ENCODE results near the gene SIL1.

The SIL1 gene

GRCh38 chr5:138914338-138914737, 283.8 kb downstream of the SIL1 start:
- no peak for DNase-seq (ENCODE audit: low read depth)

- no peak for DNase-seq (ENCODE audit: low read depth)
Observed at GRCh38 chr5:138913773-138914172, 284.4 kb downstream of the SIL1 start.

- no peak for DNase-seq (ENCODE audit: low read depth)
Observed at GRCh38 chr5:138912093-138912492, 286.1 kb downstream of the SIL1 start.

GRCh38 chr5:138911441-138911840, 286.7 kb downstream of the SIL1 start:
- DNase-seq (ENCODE audit: low read depth), result no peak

GRCh38 chr5:138910546-138911185, 287.5 kb downstream of the SIL1 start:
- peak; percentile 61 for DNase-seq (ENCODE audit: low read depth)

GRCh38 chr5:138909734-138910133, 288.4 kb downstream of the SIL1 start:
- no peak for DNase-seq (ENCODE audit: low read depth)

- DNase-seq (ENCODE audit: low read depth), result peak; percentile 85
Observed at GRCh38 chr5:138905541-138905940, 292.6 kb downstream of the SIL1 start.

- peak; percentile 89 for DNase-seq (ENCODE audit: low read depth)
Observed at GRCh38 chr5:138903130-138903775, 294.9 kb downstream of the SIL1 start.

- DNase-seq (ENCODE audit: low read depth), result no peak
Observed at GRCh38 chr5:138901716-138902115, 296.5 kb downstream of the SIL1 start.

- peak; percentile 88 for DNase-seq (ENCODE audit: low read depth)
Observed at GRCh38 chr5:138900281-138900965, 297.7 kb downstream of the SIL1 start.

GRCh38 chr5:138898742-138899141, 299.4 kb downstream of the SIL1 start:
- DNase-seq (ENCODE audit: low read depth), result no peak

GRCh38 chr5:138898299-138898698, 299.9 kb downstream of the SIL1 start:
- no peak for DNase-seq (ENCODE audit: low read depth)
